Kidney glomerular epithelial cell (primary cell): ENCODE measurements around the gene SARDH.

Source experiments
- DNase-seq: peaks from one replicate; lab custom pipeline; 2025; lab: John Stamatoyannopoulos, UW

Gene SARDH, protein sequence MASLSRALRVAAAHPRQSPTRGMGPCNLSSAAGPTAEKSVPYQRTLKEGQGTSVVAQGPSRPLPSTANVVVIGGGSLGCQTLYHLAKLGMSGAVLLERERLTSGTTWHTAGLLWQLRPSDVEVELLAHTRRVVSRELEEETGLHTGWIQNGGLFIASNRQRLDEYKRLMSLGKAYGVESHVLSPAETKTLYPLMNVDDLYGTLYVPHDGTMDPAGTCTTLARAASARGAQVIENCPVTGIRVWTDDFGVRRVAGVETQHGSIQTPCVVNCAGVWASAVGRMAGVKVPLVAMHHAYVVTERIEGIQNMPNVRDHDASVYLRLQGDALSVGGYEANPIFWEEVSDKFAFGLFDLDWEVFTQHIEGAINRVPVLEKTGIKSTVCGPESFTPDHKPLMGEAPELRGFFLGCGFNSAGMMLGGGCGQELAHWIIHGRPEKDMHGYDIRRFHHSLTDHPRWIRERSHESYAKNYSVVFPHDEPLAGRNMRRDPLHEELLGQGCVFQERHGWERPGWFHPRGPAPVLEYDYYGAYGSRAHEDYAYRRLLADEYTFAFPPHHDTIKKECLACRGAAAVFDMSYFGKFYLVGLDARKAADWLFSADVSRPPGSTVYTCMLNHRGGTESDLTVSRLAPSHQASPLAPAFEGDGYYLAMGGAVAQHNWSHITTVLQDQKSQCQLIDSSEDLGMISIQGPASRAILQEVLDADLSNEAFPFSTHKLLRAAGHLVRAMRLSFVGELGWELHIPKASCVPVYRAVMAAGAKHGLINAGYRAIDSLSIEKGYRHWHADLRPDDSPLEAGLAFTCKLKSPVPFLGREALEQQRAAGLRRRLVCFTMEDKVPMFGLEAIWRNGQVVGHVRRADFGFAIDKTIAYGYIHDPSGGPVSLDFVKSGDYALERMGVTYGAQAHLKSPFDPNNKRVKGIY

DNA sequence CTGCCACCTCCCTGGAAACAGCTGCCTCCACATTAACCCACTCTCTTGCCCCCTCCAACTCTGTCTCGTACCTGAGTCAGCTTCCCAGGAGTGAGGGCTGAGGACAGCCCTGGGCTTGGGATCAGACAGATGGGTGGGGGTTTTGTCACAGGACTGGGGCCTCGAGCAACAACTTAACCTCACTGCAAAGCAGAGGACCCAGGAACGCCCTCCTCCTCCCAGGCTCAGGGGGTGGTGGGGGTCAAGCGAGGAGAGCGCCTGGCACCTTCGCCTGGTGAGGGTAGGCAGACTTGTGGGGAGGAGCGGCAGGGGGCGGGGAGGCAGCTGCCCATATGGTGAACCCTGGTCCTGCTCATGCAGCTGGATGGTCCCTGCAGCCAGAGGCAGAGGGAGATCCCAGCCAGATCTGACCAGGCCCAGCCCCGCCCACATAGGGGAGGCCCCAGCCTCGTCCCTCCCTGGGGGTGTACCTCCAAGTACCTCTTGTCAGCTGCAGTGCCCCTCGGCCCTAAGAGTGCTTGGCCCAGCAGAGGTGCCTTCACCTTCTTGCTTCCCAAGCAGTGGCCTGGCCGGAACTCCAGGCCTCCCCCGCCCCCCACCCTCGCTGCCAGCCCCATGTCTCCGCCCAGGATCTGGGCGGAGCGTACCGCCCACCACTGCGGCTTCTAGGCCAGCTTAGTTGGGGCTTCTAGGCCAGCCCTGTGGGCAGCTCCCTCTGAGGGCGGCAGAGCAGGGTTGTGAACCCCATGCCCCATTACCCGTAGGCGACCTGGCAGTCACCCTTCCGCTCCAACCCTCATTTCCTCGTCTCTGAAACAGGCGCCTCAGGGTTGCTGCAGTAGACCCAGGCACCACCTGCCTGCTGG lies at the start of gene SARDH:
TSS of gene SARDH (minus strand) at position 579 of the 866 bp plus-strand sequence. CDS start 4,179 bp downstream, outside the sequence.
- DNase-seq = no peak

GRCh38 chr9:133787754-133788025 lies 49.5 kb upstream of the SARDH start:
- no peak for DNase-seq

- DNase-seq = no peak
These were observed 49.0 kb upstream of the SARDH start for GRCh38 chr9:133786907-133787753.

DNA sequence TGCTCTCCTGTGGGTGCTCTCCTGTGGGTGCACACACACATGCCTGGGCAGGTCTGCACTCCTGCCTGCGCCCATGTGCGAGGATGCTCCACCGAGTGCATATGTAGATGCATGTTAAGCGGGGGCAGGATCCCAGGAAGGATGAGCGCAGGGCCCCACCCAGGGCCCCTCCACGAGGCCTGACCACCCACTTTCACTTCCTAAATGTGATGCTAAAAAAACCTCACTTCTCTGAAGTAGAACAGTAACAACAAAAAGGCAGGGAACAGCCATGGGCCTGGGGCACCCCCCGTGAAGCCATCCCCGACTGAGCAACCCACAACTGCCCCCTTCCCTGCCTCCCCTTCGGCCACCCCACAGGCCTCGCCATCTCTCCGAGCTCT lies 48.2 kb upstream of the SARDH start:
- no peak for DNase-seq

- no peak for DNase-seq
These were observed 47.7 kb upstream of the SARDH start for GRCh38 chr9:133785753-133786370.

DNA sequence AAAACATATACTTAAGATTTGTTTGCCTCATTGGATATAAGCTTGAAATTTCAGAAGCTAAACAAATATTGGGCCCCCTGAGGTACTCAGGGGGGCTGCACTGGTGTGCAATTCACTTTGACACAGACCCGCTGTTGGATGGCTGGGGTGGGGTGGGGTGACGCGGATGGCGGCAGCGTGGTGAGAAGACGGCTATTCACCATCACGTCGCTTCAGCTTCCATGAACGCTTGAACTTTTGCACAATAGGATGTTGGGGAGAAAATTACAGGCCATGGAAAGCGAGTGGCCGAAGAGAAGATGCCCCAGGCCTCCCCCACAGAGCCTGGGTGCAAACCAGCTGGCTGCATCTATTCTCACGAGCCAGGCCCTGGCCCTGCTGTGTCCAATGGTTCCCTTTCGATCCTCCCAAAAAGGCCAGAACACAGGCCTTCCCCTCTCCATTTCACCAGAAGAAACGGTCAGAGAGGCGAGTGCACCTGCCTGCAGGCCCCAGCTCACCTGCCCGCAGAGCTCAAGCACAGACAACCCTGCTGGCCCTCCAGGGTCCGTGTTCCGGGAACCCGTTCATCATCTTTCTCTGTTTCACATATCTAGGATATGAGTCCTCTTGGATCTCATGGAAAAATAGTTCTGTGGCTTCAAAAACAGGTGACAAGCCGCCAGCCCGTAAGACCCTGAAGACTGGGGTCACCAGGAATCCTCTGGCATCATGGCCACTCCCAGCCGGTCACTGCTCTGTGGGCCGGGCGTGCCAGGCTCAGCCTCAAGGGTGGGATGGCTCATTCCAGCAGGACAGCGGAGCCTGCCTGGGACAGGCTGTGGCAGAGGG lies 46.8 kb upstream of the SARDH start:
- DNase-seq = no peak

DNA sequence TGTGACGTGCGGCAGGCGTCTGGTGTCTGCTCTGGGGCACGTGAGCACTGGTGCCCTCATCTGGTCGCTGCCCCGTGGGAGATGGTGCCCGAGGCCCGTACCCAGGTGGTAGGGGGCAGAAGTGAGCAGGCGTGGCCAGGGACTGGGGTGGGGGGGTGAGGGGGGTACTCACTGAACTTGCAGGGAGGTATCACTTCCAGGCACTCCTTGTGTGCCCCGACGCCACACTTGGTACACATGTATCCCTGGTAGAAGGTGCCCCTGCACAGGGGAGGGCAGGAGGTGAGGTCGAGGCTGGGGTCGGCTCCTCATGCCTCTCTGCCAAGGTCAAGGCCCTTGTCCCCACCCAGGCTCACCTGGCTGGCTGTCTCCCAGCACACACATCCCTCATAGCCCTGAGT lies 45.2 kb upstream of the SARDH start:
- DNase-seq = no peak

- DNase-seq = peak; percentile 51
These were observed 44.3 kb upstream of the SARDH start for GRCh38 chr9:133782157-133783130.

DNA sequence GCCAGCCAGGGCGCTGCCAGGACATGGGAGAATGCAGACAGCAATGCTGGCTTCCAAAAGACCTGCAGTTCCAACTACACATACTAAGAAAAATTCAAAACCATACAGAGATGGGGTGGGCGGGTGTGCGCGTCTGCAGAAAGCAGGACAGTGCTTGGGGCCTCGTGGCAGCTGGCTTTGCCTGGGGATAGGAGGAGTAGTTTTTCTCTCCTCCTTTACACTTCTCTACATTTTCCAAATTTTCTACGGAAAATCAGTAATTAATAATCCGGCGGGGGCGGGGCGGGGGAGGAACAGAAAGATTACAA lies 43.6 kb upstream of the SARDH start:
- no peak for DNase-seq

GRCh38 chr9:133780962-133781827 lies 43.0 kb upstream of the SARDH start:
- DNase-seq = no peak

- DNase-seq = no peak
These were observed 42.3 kb upstream of the SARDH start for GRCh38 chr9:133780404-133780945.

- DNase-seq = no peak
These were observed 41.6 kb upstream of the SARDH start for GRCh38 chr9:133779516-133780403.

DNA sequence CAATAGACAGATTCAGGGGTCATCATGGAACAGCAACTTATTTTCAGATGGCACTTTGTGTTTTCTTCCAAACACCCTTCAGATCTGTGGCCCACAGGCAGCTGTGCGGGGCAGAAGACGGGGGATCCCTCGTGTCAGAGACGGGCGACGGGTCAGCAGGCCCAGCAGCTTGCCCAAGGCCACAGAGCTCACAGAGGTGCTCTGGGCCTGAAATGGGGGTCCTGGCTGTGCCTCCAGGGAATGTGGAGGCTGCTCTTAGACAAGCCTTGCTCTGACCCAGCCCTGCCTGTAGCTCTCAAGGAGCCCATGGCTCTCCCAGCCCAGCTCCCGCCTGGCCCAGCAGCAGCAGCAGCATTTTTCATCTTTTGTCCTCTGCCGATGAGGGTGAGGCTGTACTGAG lies 40.9 kb upstream of the SARDH start:
- no peak for DNase-seq

DNA sequence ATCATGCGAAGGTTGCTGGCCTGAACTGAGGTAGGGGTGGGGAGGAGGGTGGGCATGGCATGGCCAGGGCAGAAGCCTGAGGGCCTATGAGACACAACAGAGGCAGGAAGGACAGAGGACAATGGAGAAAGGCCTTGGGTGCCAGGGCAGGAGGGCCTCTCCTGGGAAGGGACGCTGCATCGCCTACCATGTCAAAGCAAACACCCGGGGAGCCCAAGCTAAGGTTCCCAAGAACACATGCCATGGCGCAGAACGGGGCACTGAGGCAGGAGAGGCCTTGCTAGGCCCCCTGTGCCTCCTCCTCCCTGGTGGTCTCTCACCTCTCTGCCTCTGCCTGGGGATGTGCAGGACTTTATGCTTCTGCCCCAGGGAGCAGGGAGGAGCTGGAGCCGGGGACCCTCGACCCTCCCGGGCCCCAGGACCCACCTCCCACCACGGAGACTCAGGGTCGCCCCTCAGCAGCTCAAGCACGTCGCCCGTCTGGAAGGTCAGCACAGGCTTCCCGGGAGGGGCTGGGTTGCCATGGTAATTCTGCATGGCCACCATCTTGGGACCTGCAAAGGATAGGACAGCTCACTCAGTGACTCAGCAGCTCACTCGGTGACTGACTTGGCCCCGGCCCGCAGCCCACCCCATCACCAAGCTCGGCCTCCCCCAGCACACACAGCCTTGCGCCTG lies 40.3 kb upstream of the SARDH start:
- DNase-seq = no peak

DNA sequence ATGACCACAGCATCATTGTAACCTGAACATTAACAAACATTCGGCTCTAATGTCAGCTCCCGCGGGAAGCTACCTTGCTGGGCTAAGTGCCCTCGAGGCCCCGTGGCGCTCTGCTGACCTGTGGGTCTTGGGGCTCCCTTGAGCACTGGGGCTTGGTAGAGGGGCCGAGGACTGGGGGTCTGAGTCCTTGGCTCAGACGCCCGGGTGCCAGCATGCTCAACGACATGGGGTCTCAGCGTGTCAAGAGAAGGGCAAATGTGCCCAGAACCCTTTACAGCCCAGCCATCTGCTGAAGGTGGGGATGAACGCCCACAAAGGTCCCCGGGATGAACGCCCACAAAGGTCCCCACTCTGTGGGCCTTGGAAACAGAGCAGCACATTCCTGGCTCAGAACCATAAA lies 39.7 kb upstream of the SARDH start:
- no peak for DNase-seq
